RWPE1 (cell line): ENCODE data around the gene TLR9.
A peak's percentile ranks its signal among the peaks of the same experiment; 100 is the strongest.

Experiments used
- CTCF ChIA-PET: fragments of 350-600 bp; sonication (Branson Sonifier 250); formaldehyde crosslinking; extraction: SDS; loops from one replicate; lab custom pipeline; 2021; lab: Yijun Ruan, JAX
- POLR2A ChIA-PET: fragments of 400-600 bp; formaldehyde crosslinking; extraction: SDS; loops from one replicate; lab custom pipeline; 2020; ENCODE audit warnings: antibody characterized with exemption; ENCODE audit not compliant: low non-redundant PET; lab: Yijun Ruan, JAX
- DNase-seq: peaks from one replicate; pipeline ENCODE4 v3.0.0; 2012; ENCODE audit warnings: low spot score
- H3K27ac ChIP-seq: fragments of 450-650 bp; 2 replicates; pipeline ENCODE4 v1.5.1; 2017
- CTCF ChIP-seq: fragments of 450-650 bp; conservative IDR thresholded peaks from 2 replicates; pipeline ENCODE4 v1.5.1; 2017; ENCODE audit warnings: low read depth, mild to moderate bottlenecking

TLR9 gene

DNA sequence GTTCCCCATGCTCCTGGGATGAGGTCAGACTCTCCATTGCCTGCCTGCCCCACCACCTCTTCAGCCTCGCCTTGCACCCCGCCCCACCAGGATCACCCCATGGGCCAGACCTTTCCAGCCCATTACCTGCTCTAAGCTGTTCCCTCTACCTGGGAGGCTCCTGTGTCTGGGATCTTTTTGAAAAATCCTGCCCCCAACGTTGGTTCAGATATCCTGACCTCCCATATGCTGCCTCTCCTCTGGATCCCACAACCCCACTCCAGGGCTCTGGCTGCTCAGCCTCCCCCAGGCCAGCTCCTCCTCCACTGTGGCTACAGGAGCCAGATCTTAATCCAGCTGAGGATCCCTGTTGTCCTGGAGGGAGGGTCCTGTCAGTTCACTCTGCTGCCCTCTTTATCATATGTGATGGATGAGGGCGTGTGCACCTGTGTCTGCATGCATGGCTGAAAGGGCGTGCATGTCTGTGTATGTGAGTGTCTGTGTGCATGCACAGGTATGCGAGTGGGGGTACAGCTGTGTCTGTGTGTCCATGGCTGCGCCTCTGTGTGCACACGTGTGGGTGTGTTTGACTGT is 49.2 kb downstream of the TLR9 start:
- no peak for TF ChIP-seq CTCF
- no peak overlapping the region for H3K27ac ChIP-seq
- POLR2A ChIA-PET, result no interaction called here
- CTCF ChIA-PET, result no interaction called here
- DNase-seq, result no peak

- H3K27ac ChIP-seq, result peak overlapping the region; percentile 48
- CTCF ChIA-PET, result interaction anchor here (0.5 kb wide), 1 partner anchor 164 kb away, joined by 3 read pairs; no protein-coding TSS in a partner anchor
- DNase-seq, result no peak
- TF ChIP-seq CTCF, result no peak
- POLR2A ChIA-PET, result no interaction called here
Observed at GRCh38 chr3:52175416-52176179, 49.8 kb downstream of the TLR9 start.

DNA sequence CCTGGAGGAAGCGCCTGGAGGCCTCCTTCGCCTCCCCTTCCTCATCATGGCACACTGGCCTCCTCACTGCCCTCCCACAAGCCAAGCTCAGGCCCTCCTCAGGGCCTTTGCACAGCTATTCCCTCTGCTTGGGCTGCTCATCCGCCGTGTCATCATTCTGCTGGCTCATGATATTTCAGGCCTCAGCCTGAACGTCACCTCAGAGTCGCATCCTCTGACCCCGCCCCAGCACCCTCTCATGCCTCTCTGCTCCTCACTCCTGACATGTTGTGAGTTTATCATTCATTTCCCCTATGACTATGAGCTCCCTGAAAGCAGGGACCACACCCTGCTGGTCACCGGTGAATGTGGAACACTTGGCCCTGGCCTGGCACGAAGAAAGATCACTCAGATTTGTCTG is 50.5 kb downstream of the TLR9 start:
- ChIA-PET POLR2A (no interaction called here), CTCF (interaction anchor here (0.5 kb wide), 1 partner anchor 164 kb away, joined by 3 read pairs; no protein-coding TSS in a partner anchor)
- TF ChIP-seq CTCF, result no peak
- peak overlapping the region; percentile 48 for H3K27ac ChIP-seq
- no peak for DNase-seq

DNA sequence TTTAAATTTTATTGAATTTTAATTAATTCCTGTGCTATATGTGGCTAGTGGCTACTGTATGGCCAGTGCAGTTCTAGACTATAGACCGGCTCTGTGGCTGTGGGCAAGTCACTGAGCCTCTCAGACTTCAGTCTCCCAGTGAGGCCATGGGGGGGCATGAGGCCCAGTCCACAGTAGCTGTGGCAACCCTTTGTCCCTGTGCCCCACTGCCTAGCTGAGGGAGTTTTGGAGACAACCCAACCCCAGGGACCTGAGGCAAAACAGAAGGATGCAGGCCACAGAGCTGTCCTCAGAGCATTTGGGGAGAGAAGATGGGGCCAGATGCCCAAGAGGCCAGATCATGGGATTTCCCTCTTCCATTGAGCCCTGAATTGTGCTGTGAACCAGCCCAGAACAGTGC is 52.3 kb downstream of the TLR9 start:
- POLR2A ChIA-PET, result no interaction called here
- H3K27ac ChIP-seq, result no peak overlapping the region
- CTCF ChIA-PET, result interaction anchor here (0.5 kb wide), 1 partner anchor 166 kb away, joined by 5 read pairs; no protein-coding TSS in a partner anchor
- no peak for TF ChIP-seq CTCF
- no peak for DNase-seq

DNA sequence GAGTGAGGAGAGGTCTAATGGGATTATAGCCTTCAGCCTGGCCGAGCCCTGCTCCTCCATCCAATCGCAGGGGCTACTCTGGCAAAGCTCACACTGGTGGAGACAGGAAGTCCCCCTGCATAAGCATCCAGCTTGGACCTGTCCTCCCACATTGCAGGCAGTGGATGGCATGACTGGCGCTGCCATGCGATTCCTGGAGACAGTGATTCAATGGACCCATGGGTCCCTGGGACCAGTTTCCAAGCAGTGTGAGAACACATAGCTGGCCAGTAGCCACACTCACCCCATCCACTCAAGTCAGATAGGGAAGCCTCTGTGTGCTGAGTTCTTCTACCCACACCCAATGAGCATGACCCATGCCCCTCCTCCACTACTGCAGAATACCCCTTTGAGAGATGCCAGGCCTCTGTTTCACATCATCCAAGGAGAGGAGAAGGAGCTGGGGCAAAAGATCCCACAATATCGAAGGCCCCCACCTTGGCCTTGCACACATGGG is 53.1 kb downstream of the TLR9 start:
- no peak overlapping the region for H3K27ac ChIP-seq
- CTCF ChIA-PET, result no interaction called here
- no peak for TF ChIP-seq CTCF
- DNase-seq, result no peak
- POLR2A ChIA-PET, result no interaction called here

GRCh38 chr3:52171514-52172261 is 53.8 kb downstream of the TLR9 start:
- no peak for TF ChIP-seq CTCF
- ChIA-PET CTCF (no interaction called here), POLR2A (no interaction called here)

More at GRCh38 chr3:52171514-52172261, 53.8 kb downstream of the TLR9 start:
- DNase-seq, result peak; percentile 45
- H3K27ac ChIP-seq, result no peak overlapping the region
